Measurements from ENCODE around the gene NEB.

- no peak for TF ChIP-seq CTCF (IDR thresholded peaks at IDR 0.05)
- TF ChIP-seq POLR2A (IDR thresholded peaks at IDR 0.05): no peak
These were observed 242.8 kb downstream of the NEB start for GRCh38 chr2:151491496-151491895.
